GM18511 (cell line): Measurements from ENCODE around the gene EHD1.

Source experiments
- ATAC-seq: cut with Tn5 transposase; IDR thresholded peaks from one replicate; pipeline ENCODE4 v1.9.1; 2021; ENCODE audit warnings: mild to moderate bottlenecking, moderate library complexity; ENCODE audit not compliant: unreplicated experiment

EHD1 gene

GRCh38 chr11:64878494-64879243 lies at the start of gene EHD1:
Gene EHD1, minus strand, starts transcription at chr11:64878621. Its CDS starts 157 bp downstream, at chr11:64878464.
- ATAC-seq: peak; percentile 72

- ATAC-seq: no peak
These were observed 48.3 kb upstream of the EHD1 start for GRCh38 chr11:64926689-64927088.

GRCh38 chr11:64925536-64926436 lies 47.4 kb upstream of the EHD1 start:
- ATAC-seq: no peak

GRCh38 chr11:64924910-64925284 lies 46.5 kb upstream of the EHD1 start:
- no peak for ATAC-seq

GRCh38 chr11:64923944-64924909 lies 45.8 kb upstream of the EHD1 start, which contains the start of gene PPP2R5B:
Gene PPP2R5B, plus strand, starts transcription at chr11:64924689. Its CDS starts 1,046 bp downstream, at chr11:64925735.
- peak; percentile 93 for ATAC-seq

- no peak for ATAC-seq
These were observed 44.8 kb upstream of the EHD1 start for GRCh38 chr11:64923151-64923661.

- ATAC-seq: no peak
These were observed 43.0 kb upstream of the EHD1 start for GRCh38 chr11:64921384-64921783.

- no peak for ATAC-seq
These were observed 41.7 kb upstream of the EHD1 start for GRCh38 chr11:64920124-64920523.

GRCh38 chr11:64919627-64920026 lies 41.2 kb upstream of the EHD1 start:
- ATAC-seq: no peak

- ATAC-seq: no peak
These were observed 39.6 kb upstream of the EHD1 start for GRCh38 chr11:64918017-64918416.

- ATAC-seq: no peak
These were observed 39.2 kb upstream of the EHD1 start for GRCh38 chr11:64917663-64917995.

GRCh38 chr11:64916775-64917662 lies 38.6 kb upstream of the EHD1 start, which contains the start of gene ATG2A:
Gene ATG2A, minus strand, starts transcription at chr11:64917209. Its CDS starts 74 bp downstream, at chr11:64917135.
- ATAC-seq: peak; percentile 96

- ATAC-seq: no peak
These were observed 37.8 kb upstream of the EHD1 start for GRCh38 chr11:64916040-64916774.

- ATAC-seq: no peak
These were observed 37.0 kb upstream of the EHD1 start for GRCh38 chr11:64915376-64915887.

- no peak for ATAC-seq
These were observed 35.7 kb upstream of the EHD1 start for GRCh38 chr11:64914123-64914522.

- no peak for ATAC-seq
These were observed 34.8 kb upstream of the EHD1 start for GRCh38 chr11:64913171-64913727.

- ATAC-seq: no peak
These were observed 33.3 kb upstream of the EHD1 start for GRCh38 chr11:64911689-64912088.

GRCh38 chr11:64911142-64911541 lies 32.7 kb upstream of the EHD1 start:
- no peak for ATAC-seq
